HepG2 (cell line): ENCODE results near the gene GUCY2D.

Source experiments
- CEBPB ChIP-seq: IDR thresholded peaks from 2 replicates; pipeline ENCODE4 v1.6.1; 2011; ENCODE audit warnings: low read depth, low read length, improper control_type of control experiment, borderline replicate concordance
- CREM ChIP-seq, 2 experiments: sonication (generic) in 1 of 2; formaldehyde crosslinking in 1 of 2; IDR thresholded peaks; 2 replicates each; pipeline versions ENCODE4 v1.4.0 to v1.6.1; 2016 to 2020; ENCODE audit warnings: antibody characterized with exemption in 1 of 2, mild to moderate bottlenecking in 1 of 2, missing genetic modification reagents in 1 of 2
- EP300 ChIP-seq, 3 experiments: sonication (generic) in 1 of 3; formaldehyde crosslinking in 1 of 3; IDR thresholded peaks; 2 replicates each; pipeline versions ENCODE4 v1.5.1 to v1.6.1; 2011 to 2020; ENCODE audit warnings: low read depth in 2 of 3, low read length in 2 of 3, borderline replicate concordance in 1 of 3, improper control_type of control experiment in 1 of 3, mild to moderate bottlenecking in 1 of 3, missing genetic modification reagents in 1 of 3, moderate library complexity in 1 of 3
- MAFG ChIP-seq: sonication (generic); formaldehyde crosslinking; IDR thresholded peaks from 2 replicates; pipeline ENCODE4 v1.5.1; 2020; ENCODE audit warnings: mild to moderate bottlenecking, missing genetic modification reagents
- MEIS2 ChIP-seq: sonication (generic); formaldehyde crosslinking; IDR thresholded peaks from 2 replicates; pipeline ENCODE4 v1.9.0; 2021; ENCODE audit warnings: mild to moderate bottlenecking, missing genetic modification reagents
- POLR2AphosphoS5 ChIP-seq: IDR thresholded peaks from 2 replicates; pipeline ENCODE4 v1.6.1; 2012; ENCODE audit warnings: low read depth, low read length
- SIX4 ChIP-seq: sonication (generic); formaldehyde crosslinking; IDR thresholded peaks from 2 replicates; pipeline ENCODE4 v1.4.0; 2020; ENCODE audit warnings: missing genetic modification reagents
- ZNF782 ChIP-seq: sonication (generic); formaldehyde crosslinking; IDR thresholded peaks from 2 replicates; pipeline ENCODE4 v1.4.0; 2020; ENCODE audit warnings: missing genetic modification reagents, mild to moderate bottlenecking, borderline replicate concordance
- TF ChIP-seq, protein P1 (sequence below): IDR thresholded peaks from 2 replicates; pipeline ENCODE4 v1.6.1; 2016
- TF ChIP-seq, protein P2 (sequence below): sonication (generic); formaldehyde crosslinking; IDR thresholded peaks from 2 replicates; pipeline ENCODE4 v1.5.0; 2020; ENCODE audit warnings: missing genetic modification reagents
- TF ChIP-seq, protein P3 (sequence below), 2 experiments: IDR thresholded peaks; 2 replicates each; pipeline ENCODE4 v1.6.1; 2011 to 2012; ENCODE audit warnings: low read length in 2 of 2, borderline replicate concordance in 1 of 2, low read depth in 1 of 2, mild to moderate bottlenecking in 1 of 2, moderate library complexity in 1 of 2
- TF ChIP-seq, protein P4 (sequence below): IDR thresholded peaks from 2 replicates; pipeline ENCODE4 v1.6.1; 2016; ENCODE audit warnings: control low read depth
- TF ChIP-seq, protein P5 (sequence below): sonication (generic); formaldehyde crosslinking; IDR thresholded peaks from one replicate; pipeline ENCODE4 v1.5.1; 2020; ENCODE audit warnings: mild to moderate bottlenecking, missing genetic modification reagents; ENCODE audit errors: not compliant biosample characterization

DNA sequence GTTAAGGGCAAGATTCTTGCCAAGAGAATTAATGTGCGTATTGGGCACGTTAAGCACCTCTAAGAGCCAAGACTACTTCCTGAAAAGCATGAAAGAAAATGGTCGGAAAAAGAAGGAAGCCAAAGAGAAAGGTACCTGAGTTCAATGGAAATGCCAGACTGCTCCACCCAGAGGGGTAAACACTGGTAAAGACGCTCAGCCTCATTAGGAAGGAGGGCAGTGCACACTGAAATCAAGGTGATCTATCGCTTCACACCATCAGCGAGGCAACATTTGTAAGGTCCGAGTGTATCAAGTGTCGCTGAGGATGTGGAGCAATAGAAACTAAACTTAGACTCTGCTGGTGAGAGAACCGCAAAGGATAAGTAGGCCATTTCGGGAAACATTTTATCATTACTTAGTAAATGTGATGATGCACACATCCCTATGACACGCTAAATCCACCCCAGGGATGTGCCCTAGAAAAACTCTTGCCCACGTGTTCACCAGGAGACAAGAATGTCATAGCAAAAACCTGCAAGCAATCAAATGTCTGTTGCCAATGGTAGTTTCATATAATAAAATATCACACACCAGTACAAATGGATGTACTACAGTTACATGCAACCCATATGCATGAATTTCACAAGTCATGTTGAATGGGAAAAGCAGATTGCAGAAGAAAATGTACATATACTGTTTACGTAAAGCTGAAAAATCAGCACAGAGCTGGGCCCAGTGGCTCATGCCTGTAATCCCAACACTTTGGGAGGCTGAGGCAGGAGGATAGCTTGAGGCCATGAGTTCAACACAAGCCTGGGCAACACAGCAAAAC, 46.8 kb upstream of the GUCY2D start:
- TF ChIP-seq, protein P1, sequence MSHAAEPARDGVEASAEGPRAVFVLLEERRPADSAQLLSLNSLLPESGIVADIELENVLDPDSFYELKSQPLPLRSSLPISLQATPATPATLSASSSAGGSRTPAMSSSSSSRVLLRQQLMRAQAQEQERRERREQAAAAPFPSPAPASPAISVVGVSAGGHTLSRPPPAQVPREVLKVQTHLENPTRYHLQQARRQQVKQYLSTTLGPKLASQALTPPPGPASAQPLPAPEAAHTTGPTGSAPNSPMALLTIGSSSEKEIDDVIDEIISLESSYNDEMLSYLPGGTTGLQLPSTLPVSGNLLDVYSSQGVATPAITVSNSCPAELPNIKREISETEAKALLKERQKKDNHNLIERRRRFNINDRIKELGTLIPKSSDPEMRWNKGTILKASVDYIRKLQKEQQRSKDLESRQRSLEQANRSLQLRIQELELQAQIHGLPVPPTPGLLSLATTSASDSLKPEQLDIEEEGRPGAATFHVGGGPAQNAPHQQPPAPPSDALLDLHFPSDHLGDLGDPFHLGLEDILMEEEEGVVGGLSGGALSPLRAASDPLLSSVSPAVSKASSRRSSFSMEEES (CRISPR knock-in tag), result no peak
- TF ChIP-seq EP300 (IDR thresholded peaks at IDR 0.05; ENCODE audit: low read depth in 2 of 2, low read length in 2 of 2) (no peak), EP300 (CRISPR knock-in tag; IDR thresholded peaks at IDR 0.05; ENCODE audit: borderline replicate concordance) (no peak), CREM (IDR thresholded peaks at IDR 0.05) (no peak), CREM (CRISPR knock-in tag; IDR thresholded peaks at IDR 0.05) (no peak), MAFG (CRISPR knock-in tag) (no peak), ZNF782 (no peak), SIX4 (CRISPR knock-in tag) (no peak), MEIS2 (CRISPR knock-in tag) (no peak), POLR2AphosphoS5 (no peak), CEBPB (no peak)
- TF ChIP-seq, protein P2, sequence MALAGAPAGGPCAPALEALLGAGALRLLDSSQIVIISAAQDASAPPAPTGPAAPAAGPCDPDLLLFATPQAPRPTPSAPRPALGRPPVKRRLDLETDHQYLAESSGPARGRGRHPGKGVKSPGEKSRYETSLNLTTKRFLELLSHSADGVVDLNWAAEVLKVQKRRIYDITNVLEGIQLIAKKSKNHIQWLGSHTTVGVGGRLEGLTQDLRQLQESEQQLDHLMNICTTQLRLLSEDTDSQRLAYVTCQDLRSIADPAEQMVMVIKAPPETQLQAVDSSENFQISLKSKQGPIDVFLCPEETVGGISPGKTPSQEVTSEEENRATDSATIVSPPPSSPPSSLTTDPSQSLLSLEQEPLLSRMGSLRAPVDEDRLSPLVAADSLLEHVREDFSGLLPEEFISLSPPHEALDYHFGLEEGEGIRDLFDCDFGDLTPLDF (CRISPR knock-in tag), result no peak
- TF ChIP-seq, protein P3, sequence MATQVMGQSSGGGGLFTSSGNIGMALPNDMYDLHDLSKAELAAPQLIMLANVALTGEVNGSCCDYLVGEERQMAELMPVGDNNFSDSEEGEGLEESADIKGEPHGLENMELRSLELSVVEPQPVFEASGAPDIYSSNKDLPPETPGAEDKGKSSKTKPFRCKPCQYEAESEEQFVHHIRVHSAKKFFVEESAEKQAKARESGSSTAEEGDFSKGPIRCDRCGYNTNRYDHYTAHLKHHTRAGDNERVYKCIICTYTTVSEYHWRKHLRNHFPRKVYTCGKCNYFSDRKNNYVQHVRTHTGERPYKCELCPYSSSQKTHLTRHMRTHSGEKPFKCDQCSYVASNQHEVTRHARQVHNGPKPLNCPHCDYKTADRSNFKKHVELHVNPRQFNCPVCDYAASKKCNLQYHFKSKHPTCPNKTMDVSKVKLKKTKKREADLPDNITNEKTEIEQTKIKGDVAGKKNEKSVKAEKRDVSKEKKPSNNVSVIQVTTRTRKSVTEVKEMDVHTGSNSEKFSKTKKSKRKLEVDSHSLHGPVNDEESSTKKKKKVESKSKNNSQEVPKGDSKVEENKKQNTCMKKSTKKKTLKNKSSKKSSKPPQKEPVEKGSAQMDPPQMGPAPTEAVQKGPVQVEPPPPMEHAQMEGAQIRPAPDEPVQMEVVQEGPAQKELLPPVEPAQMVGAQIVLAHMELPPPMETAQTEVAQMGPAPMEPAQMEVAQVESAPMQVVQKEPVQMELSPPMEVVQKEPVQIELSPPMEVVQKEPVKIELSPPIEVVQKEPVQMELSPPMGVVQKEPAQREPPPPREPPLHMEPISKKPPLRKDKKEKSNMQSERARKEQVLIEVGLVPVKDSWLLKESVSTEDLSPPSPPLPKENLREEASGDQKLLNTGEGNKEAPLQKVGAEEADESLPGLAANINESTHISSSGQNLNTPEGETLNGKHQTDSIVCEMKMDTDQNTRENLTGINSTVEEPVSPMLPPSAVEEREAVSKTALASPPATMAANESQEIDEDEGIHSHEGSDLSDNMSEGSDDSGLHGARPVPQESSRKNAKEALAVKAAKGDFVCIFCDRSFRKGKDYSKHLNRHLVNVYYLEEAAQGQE (IDR thresholded peaks at IDR 0.05; ENCODE audit: borderline replicate concordance in 1 of 2, low read depth in 1 of 2, low read length in 2 of 2), result no peak
- TF ChIP-seq, protein P4, sequence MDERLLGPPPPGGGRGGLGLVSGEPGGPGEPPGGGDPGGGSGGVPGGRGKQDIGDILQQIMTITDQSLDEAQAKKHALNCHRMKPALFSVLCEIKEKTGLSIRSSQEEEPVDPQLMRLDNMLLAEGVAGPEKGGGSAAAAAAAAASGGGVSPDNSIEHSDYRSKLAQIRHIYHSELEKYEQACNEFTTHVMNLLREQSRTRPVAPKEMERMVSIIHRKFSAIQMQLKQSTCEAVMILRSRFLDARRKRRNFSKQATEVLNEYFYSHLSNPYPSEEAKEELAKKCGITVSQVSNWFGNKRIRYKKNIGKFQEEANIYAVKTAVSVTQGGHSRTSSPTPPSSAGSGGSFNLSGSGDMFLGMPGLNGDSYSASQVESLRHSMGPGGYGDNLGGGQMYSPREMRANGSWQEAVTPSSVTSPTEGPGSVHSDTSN, result no peak
- TF ChIP-seq, protein P5, sequence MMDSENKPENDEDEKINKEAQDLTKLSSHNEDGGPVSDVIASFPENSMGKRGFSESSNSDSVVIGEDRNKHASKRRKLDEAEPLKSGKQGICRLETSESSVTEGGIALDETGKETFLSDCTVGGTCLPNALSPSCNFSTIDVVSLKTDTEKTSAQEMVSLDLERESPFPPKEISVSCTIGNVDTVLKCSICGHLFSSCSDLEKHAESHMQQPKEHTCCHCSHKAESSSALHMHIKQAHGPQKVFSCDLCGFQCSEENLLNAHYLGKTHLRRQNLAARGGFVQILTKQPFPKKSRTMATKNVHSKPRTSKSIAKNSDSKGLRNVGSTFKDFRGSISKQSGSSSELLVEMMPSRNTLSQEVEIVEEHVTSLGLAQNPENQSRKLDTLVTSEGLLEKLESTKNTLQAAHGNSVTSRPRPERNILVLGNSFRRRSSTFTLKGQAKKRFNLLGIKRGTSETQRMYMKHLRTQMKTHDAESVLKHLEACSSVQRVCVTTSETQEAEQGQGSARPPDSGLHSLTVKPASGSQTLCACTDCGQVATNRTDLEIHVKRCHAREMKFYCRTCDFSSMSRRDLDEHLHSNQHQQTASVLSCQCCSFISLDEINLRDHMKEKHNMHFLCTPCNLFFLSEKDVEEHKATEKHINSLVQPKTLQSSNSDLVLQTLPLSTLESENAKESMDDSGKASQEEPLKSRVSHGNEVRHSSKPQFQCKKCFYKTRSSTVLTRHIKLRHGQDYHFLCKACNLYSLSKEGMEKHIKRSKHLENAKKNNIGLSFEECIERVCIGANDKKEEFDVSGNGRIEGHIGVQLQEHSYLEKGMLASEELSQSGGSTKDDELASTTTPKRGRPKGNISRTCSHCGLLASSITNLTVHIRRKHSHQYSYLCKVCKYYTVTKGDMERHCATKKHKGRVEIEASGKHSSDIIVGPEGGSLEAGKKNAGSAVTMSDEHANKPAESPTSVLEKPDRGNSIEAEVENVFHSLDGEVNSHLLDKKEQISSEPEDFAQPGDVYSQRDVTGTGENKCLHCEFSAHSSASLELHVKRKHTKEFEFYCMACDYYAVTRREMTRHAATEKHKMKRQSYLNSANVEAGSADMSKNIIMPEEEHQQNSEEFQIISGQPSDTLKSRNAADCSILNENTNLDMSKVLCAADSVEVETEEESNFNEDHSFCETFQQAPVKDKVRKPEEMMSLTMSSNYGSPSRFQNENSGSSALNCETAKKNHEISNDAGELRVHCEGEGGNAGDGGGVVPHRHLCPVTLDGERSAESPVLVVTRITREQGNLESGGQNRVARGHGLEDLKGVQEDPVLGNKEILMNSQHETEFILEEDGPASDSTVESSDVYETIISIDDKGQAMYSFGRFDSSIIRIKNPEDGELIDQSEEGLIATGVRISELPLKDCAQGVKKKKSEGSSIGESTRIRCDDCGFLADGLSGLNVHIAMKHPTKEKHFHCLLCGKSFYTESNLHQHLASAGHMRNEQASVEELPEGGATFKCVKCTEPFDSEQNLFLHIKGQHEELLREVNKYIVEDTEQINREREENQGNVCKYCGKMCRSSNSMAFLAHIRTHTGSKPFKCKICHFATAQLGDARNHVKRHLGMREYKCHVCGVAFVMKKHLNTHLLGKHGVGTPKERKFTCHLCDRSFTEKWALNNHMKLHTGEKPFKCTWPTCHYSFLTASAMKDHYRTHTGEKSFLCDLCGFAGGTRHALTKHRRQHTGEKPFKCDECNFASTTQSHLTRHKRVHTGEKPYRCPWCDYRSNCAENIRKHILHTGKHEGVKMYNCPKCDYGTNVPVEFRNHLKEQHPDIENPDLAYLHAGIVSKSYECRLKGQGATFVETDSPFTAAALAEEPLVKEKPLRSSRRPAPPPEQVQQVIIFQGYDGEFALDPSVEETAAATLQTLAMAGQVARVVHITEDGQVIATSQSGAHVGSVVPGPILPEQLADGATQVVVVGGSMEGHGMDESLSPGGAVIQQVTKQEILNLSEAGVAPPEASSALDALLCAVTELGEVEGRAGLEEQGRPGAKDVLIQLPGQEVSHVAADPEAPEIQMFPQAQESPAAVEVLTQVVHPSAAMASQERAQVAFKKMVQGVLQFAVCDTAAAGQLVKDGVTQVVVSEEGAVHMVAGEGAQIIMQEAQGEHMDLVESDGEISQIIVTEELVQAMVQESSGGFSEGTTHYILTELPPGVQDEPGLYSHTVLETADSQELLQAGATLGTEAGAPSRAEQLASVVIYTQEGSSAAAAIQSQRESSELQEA (CRISPR knock-in tag), result no peak
